B cell (primary cell): ENCODE results near the gene RBL1. TPM values are rescaled to one million over a fixed set of nuclear protein-coding genes. Genes with fewer than 3 reads are reported as not detected.
A peak's percentile ranks its signal among the peaks of the same experiment; 100 is the strongest.

Source experiments
- ATAC-seq: fragments of 200-7000 bp; cut with Tn5 transposase; one replicate; pipeline ENCODE4 v1.10.0; 2021; ENCODE audit warnings: low read depth, mild to moderate bottlenecking, moderate number of reproducible peaks, moderate library complexity
- CTCF ChIA-PET: fragments of 350-600 bp; sonication (Branson Sonifier 250); formaldehyde crosslinking; loops from one replicate; lab custom pipeline; 2021; ENCODE audit warnings: antibody characterized with exemption, inconsistent platforms; lab: Charles Lee
- POLR2A ChIA-PET: fragments of 350-600 bp; sonication (Branson Sonifier 250); formaldehyde crosslinking; loops from one replicate; lab custom pipeline; 2021; ENCODE audit warnings: antibody characterized with exemption; lab: Charles Lee
- DNase-seq: peaks from one replicate; pipeline ENCODE4 v3.0.0; 2013
- H2AFZ ChIP-seq: 2 replicates; pipeline ENCODE4 v1.6.1; 2012; ENCODE audit warnings: mild to moderate bottlenecking, low read depth, low read length; ENCODE audit not compliant: insufficient read depth, poor library complexity, severe bottlenecking
- H3K27ac ChIP-seq, 2 donors: 1 replicate in 1 of 2; 2 replicates in 1 of 2; pipeline ENCODE4 v1.5.1; 2012 to 2013; ENCODE audit warnings: low read length in 2 of 2, mild to moderate bottlenecking in 2 of 2, moderate library complexity in 1 of 2
- H3K27me3 ChIP-seq, 4 experiments: fragments of 200-600 bp in 1 of 4; sonication (generic) in 1 of 4; replicated peaks in 1 of 4; 1 replicate in 2 of 4; 2 replicates in 2 of 4; pipeline versions ENCODE4 v1.6.1 to v1.7.0; 2013 to 2016; ENCODE audit warnings: low read length in 3 of 4, mild to moderate bottlenecking in 2 of 4, mixed read lengths in 1 of 4, moderate library complexity in 1 of 4; ENCODE audit not compliant: insufficient read depth in 4 of 4, control insufficient read depth in 3 of 4; ENCODE audit errors: control extremely low read depth in 1 of 4
- H3K36me3 ChIP-seq, 2 experiments: replicated peaks in 1 of 2; 1 replicate in 1 of 2; 2 replicates in 1 of 2; pipeline versions ENCODE4 v1.6.1 to v1.7.1; 2013; ENCODE audit warnings: low read length in 1 of 2; ENCODE audit not compliant: insufficient read depth in 2 of 2, control insufficient read depth in 1 of 2; ENCODE audit errors: control extremely low read depth in 1 of 2, extremely low read depth in 1 of 2
- H3K4me1 ChIP-seq, 2 donors: fragments of 200-600 bp in 1 of 2; sonication (generic) in 1 of 2; 1 replicate in 1 of 2; 2 replicates in 1 of 2; pipeline versions ENCODE4 v1.5.1 to v1.6.1; 2013 to 2017; ENCODE audit warnings: low read length in 2 of 2; ENCODE audit not compliant: control insufficient read depth in 2 of 2, insufficient read depth in 2 of 2
- H3K4me2 ChIP-seq: replicated peaks from 2 replicates; pipeline ENCODE3; 2012; ENCODE audit warnings: mild to moderate bottlenecking, low read depth, low read length; ENCODE audit not compliant: poor library complexity, severe bottlenecking
- H3K4me3 ChIP-seq, 5 experiments: fragments of 200-600 bp in 1 of 5; sonication (generic) in 1 of 5; 1 replicate in 3 of 5; 2 replicates in 2 of 5; pipeline versions ENCODE4 v1.5.1 to v1.7.0; 2011 to 2016; ENCODE audit warnings: low read length in 4 of 5, mild to moderate bottlenecking in 4 of 5, low read depth in 2 of 5, control low read depth in 1 of 5, moderate library complexity in 1 of 5; ENCODE audit not compliant: insufficient read depth in 1 of 5; ENCODE audit errors: control extremely low read depth in 1 of 5, extremely low read depth in 1 of 5
- H3K79me2 ChIP-seq: fragments of 200-600 bp; sonication (generic); one replicate; pipeline ENCODE4 v1.6.0; 2016; ENCODE audit warnings: low read length; ENCODE audit not compliant: control insufficient read depth, insufficient read depth
- H3K9ac ChIP-seq: fragments of 200-600 bp; sonication (generic); 2 replicates; pipeline ENCODE4 v1.6.1; 2017; ENCODE audit warnings: mild to moderate bottlenecking, low read length, moderate library complexity
- H3K9me3 ChIP-seq, 3 donors: one replicate each; pipeline versions ENCODE4 v1.6.1 to v1.7.1; 2013; ENCODE audit warnings: low read length in 2 of 3; ENCODE audit not compliant: control insufficient read depth in 2 of 3, insufficient read depth in 1 of 3; ENCODE audit errors: control extremely low read depth in 1 of 3
- H4K20me1 ChIP-seq: 2 replicates; pipeline ENCODE4 v1.6.0; 2012; ENCODE audit warnings: mild to moderate bottlenecking, low read length; ENCODE audit not compliant: insufficient read depth, control insufficient read depth, poor library complexity, severe bottlenecking
- H3K27ac Mint-ChIP-seq: one replicate; pipeline ENCODE4 v1.8.0; 2021; ENCODE audit warnings: mixed read lengths
- H3K27me3 Mint-ChIP-seq: one replicate; pipeline ENCODE4 v1.8.0; 2021; ENCODE audit warnings: mixed read lengths
- H3K4me1 Mint-ChIP-seq: one replicate; pipeline ENCODE4 v1.8.0; 2021; ENCODE audit warnings: mixed read lengths
- H3K4me3 Mint-ChIP-seq: one replicate; pipeline ENCODE4 v1.8.0; 2021; ENCODE audit warnings: mixed read lengths
- H3K9me3 Mint-ChIP-seq: one replicate; pipeline ENCODE4 v1.8.0; 2022; ENCODE audit warnings: mixed read lengths; ENCODE audit not compliant: insufficient read depth
- EZH2 ChIP-seq: IDR thresholded peaks from 2 replicates; pipeline ENCODE4 v1.6.1; 2012; ENCODE audit warnings: borderline replicate concordance, low read depth, mild to moderate bottlenecking, moderate library complexity, low read length; ENCODE audit not compliant: insufficient read depth, poor library complexity, severe bottlenecking
- WGBS: methylation state at CpG from one replicate; pipeline ENCODE4 v1.1.5; 2013; ENCODE audit warnings: missing lambda C conversion rate; ENCODE audit not compliant: insufficient coverage; 5-methylcytosine and 5-hydroxymethylcytosine counted together
- intact Hi-C: fragments of 100-400 bp; cut with micrococcal nuclease; formaldehyde crosslinking; loops from one replicate; pipeline ENCODE4 v1.10.0; 2022
- polyA plus RNA-seq: library from polyadenylated mRNA; depleted of rRNA; stranded (reverse); fragments of >200 nt; gene quantifications from 2 replicates; pipeline ENCODE4 v1.2.3, GENCODE V29; 2012
- total RNA-seq, 2 donors: library from RNA; stranded (reverse); fragments of 120-200 nt in 1 of 2; gene quantifications; 1 replicate in 1 of 2; 2 replicates in 1 of 2; pipeline versions ENCODE4 v1.2.3 to v1.2.4, GENCODE V29; 2013 to 2022
- TF ChIP-seq, protein P1 (sequence below): fragments of 200-600 bp; IDR thresholded peaks from one replicate; pipeline ENCODE4 v1.8.0; 2022; ENCODE audit warnings: antibody characterized with exemption, mild to moderate bottlenecking

Gene RBL1
- total and polyA plus RNA-seq, 2 donors (not counting 1 experiment from before 2014, with no cell fraction given): 8.1 to 27.8 TPM

DNA sequence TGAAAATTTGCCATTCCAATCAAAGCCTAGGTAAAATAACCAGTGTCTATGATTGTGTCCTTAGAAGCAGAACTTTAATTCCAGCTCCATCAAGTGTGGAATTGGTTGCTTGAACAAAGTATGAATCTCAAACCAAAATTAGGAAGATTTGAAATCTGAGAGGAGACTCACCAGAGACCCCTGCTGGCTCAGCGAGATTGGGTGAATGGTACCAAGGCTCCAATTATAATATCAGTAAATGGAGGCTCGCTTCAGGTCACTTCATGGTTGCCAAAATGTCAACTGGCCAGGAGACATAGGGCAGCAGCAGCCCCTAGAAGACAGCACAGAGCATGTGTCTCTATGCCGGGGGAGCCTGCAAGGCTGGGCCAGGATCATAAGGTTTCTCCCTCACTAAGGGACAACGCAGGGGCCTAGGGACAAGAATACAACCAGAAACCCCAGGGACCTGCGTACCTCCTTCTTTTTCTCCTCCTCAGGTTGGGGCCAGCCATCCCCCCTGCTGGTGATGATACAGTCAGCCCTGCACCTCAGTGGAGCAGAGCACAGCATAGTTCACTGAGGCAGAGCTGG, 14.0 kb downstream of the RBL1 start:
- no peak for TF ChIP-seq EZH2
- TF ChIP-seq, protein P1, sequence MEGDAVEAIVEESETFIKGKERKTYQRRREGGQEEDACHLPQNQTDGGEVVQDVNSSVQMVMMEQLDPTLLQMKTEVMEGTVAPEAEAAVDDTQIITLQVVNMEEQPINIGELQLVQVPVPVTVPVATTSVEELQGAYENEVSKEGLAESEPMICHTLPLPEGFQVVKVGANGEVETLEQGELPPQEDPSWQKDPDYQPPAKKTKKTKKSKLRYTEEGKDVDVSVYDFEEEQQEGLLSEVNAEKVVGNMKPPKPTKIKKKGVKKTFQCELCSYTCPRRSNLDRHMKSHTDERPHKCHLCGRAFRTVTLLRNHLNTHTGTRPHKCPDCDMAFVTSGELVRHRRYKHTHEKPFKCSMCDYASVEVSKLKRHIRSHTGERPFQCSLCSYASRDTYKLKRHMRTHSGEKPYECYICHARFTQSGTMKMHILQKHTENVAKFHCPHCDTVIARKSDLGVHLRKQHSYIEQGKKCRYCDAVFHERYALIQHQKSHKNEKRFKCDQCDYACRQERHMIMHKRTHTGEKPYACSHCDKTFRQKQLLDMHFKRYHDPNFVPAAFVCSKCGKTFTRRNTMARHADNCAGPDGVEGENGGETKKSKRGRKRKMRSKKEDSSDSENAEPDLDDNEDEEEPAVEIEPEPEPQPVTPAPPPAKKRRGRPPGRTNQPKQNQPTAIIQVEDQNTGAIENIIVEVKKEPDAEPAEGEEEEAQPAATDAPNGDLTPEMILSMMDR: peak; percentile 26
- Histone ChIP-seq H3K36me3 (peaks cover 4 to 9% of the 10 kb centered on the region in 2 experiments), H3K27me3 (no peaks in the 10 kb centered on the region), H3K9ac (no peak overlapping the region), H3K27ac (no peak overlapping the region), H3K4me2 (no peak overlapping the region), H3K9me3 (no peaks in the 10 kb centered on the region), H2AFZ (no peak overlapping the region), H3K4me3 (no peak overlapping the region), H4K20me1 (peaks cover 11% of the 10 kb centered on the region), H3K4me1 (no peaks in the 10 kb centered on the region), H3K79me2 (peaks cover 58% of the 10 kb centered on the region)
- Mint-ChIP-seq H3K27me3 (no peaks in the 10 kb centered on the region), H3K9me3 (no peaks in the 10 kb centered on the region), H3K4me1 (peaks cover 5% of the 10 kb centered on the region), H3K27ac (no peak overlapping the region), H3K4me3 (no peak overlapping the region)
- CTCF ChIA-PET: interaction anchor here (1.1 to 3.0 kb wide), 6 partner anchors 10 to 139 kb away, joined by 3 to 23 read pairs (median 6); no protein-coding TSS in a partner anchor
- ATAC-seq (no peak), DNase-seq (peak; percentile 20)
- 95% methylated on average over 3 of the region's 5 CpGs for WGBS
- POLR2A ChIA-PET: no interaction called here
- intact Hi-C loops: loop anchor here (2.0 kb wide), 1 partner anchor 73 kb away; no protein-coding TSS in a partner anchor

DNA sequence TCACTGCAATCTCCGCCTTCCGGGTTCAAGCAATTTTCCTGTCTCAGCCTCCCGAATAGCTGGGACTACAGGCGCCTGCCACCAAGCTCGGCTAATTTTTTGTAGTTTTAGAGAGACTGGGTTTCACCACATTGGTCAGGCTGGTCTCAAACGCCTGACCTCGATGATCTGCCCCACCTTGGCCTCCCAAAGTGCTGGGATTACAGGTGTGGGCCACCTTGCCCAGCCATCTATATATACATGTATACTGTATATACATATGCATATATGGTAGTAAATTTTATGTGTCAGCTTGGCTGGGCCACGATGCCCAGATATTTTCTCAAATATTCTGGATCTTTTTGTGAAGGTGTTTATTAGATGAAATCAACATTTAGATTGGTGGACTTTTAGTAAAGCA, 18.8 kb downstream of the RBL1 start:
- Mint-ChIP-seq H3K4me3 (no peak overlapping the region), H3K9me3 (no peaks in the 10 kb centered on the region), H3K27ac (no peak overlapping the region), H3K4me1 (peaks cover 17% of the 10 kb centered on the region), H3K27me3 (no peaks in the 10 kb centered on the region)
- CTCF ChIA-PET: no interaction called here
- Histone ChIP-seq H3K4me1 (peaks cover 0 to 12% of the 10 kb centered on the region in 2 donors), H3K4me2 (no peak overlapping the region), H2AFZ (no peak overlapping the region), H3K4me3 (no peak overlapping the region), H3K36me3 (peaks cover 2 to 4% of the 10 kb centered on the region in 2 experiments), H3K79me2 (peaks cover 55% of the 10 kb centered on the region), H3K9me3 (peaks cover 0 to 4% (median 3%) of the 10 kb centered on the region in 3 donors), H4K20me1 (peaks cover 9% of the 10 kb centered on the region), H3K9ac (no peak overlapping the region), H3K27ac (no peak overlapping the region), H3K27me3 (no peaks in the 10 kb centered on the region)
- TF ChIP-seq, protein P1: no peak
- TF ChIP-seq EZH2: no peak
- DNase-seq (no peak), ATAC-seq (no peak)
- POLR2A ChIA-PET: no interaction called here
- WGBS: 100% methylated on average over 4 of the region's 8 CpGs
- intact Hi-C loops: no loop called here
